ENCODE data around the gene ZNF618.

Gene ZNF618

GRCh38 chr9:114089206-114089840 lies 213.2 kb downstream of the ZNF618 start:
- Histone ChIP-seq H3K4me2 (ENCODE audit: low read depth, low read length, poor library complexity, severe bottlenecking) (no peak overlapping the region), H3F3A (ENCODE audit: low read depth) (no peaks in the 10 kb centered on the region), H3K4me3 (ENCODE audit: low read length, poor library complexity, severe bottlenecking) (no peak overlapping the region), H4K20me1 (ENCODE audit: insufficient read depth, low read length, poor library complexity, severe bottlenecking) (no peaks in the 10 kb centered on the region), H3K9ac (ENCODE audit: low read depth, low read length, poor library complexity, severe bottlenecking) (no peak overlapping the region), H3K79me2 (ENCODE audit: insufficient read depth, low read length) (no peaks in the 10 kb centered on the region), H2AFZ (ENCODE audit: low read length) (no peak overlapping the region), H3K4me1 (ENCODE audit: insufficient read depth, low read length, poor library complexity, severe bottlenecking) (no peaks in the 10 kb centered on the region), H3K27me3 (ENCODE audit: insufficient read depth, low read length, poor library complexity, severe bottlenecking) (no peaks in the 10 kb centered on the region), H3K36me3 (ENCODE audit: insufficient read depth, low read length) (no peaks in the 10 kb centered on the region), H3K9me2 (replicated peaks; ENCODE audit: low read depth, low read length) (no peaks in the 10 kb centered on the region), H3K9me3 (ENCODE audit: insufficient read depth, low read depth, low read length) (no peaks in the 10 kb centered on the region)
- no peak for TF ChIP-seq EZH2phosphoT487 (IDR thresholded peaks at IDR 0.05; ENCODE audit: borderline replicate concordance)
- no peak for TF ChIP-seq CTCF (conservative IDR thresholded peaks at IDR 0.05; ENCODE audit: low read length)

GRCh38 chr9:114090798-114091197 lies 214.7 kb downstream of the ZNF618 start:
- H3F3A ChIP-seq (ENCODE audit: low read depth) = no peaks in the 10 kb centered on the region
- no peaks in the 10 kb centered on the region for H3K4me1 ChIP-seq (ENCODE audit: insufficient read depth, low read length, poor library complexity, severe bottlenecking)
- no peaks in the 10 kb centered on the region for H3K9me2 ChIP-seq (replicated peaks; ENCODE audit: low read depth, low read length)
- TF ChIP-seq CTCF (conservative IDR thresholded peaks at IDR 0.05; ENCODE audit: low read length) = no peak
- TF ChIP-seq EZH2phosphoT487 (IDR thresholded peaks at IDR 0.05; ENCODE audit: borderline replicate concordance) = no peak
- no peak overlapping the region for H3K9ac ChIP-seq (ENCODE audit: low read depth, low read length, poor library complexity, severe bottlenecking)
- no peak overlapping the region for H2AFZ ChIP-seq (ENCODE audit: low read length)
- no peaks in the 10 kb centered on the region for H3K79me2 ChIP-seq (ENCODE audit: insufficient read depth, low read length)
- no peak overlapping the region for H3K4me2 ChIP-seq (ENCODE audit: low read depth, low read length, poor library complexity, severe bottlenecking)
- no peak overlapping the region for H3K4me3 ChIP-seq (ENCODE audit: low read length, poor library complexity, severe bottlenecking)
- no peaks in the 10 kb centered on the region for H3K9me3 ChIP-seq (ENCODE audit: insufficient read depth, low read depth, low read length)
- H3K36me3 ChIP-seq (ENCODE audit: insufficient read depth, low read length) = no peaks in the 10 kb centered on the region
- no peaks in the 10 kb centered on the region for H3K27me3 ChIP-seq (ENCODE audit: insufficient read depth, low read length, poor library complexity, severe bottlenecking)
- no peaks in the 10 kb centered on the region for H4K20me1 ChIP-seq (ENCODE audit: insufficient read depth, low read length, poor library complexity, severe bottlenecking)

GRCh38 chr9:114091711-114092110 lies 215.6 kb downstream of the ZNF618 start:
- Histone ChIP-seq H3K4me3 (ENCODE audit: low read length, poor library complexity, severe bottlenecking) (no peak overlapping the region), H3K9ac (ENCODE audit: low read depth, low read length, poor library complexity, severe bottlenecking) (no peak overlapping the region), H3K4me1 (ENCODE audit: insufficient read depth, low read length, poor library complexity, severe bottlenecking) (no peaks in the 10 kb centered on the region), H3K27me3 (ENCODE audit: insufficient read depth, low read length, poor library complexity, severe bottlenecking) (no peaks in the 10 kb centered on the region), H2AFZ (ENCODE audit: low read length) (no peak overlapping the region), H3K9me2 (replicated peaks; ENCODE audit: low read depth, low read length) (no peaks in the 10 kb centered on the region), H3K36me3 (ENCODE audit: insufficient read depth, low read length) (no peaks in the 10 kb centered on the region), H3K9me3 (ENCODE audit: insufficient read depth, low read depth, low read length) (no peaks in the 10 kb centered on the region), H4K20me1 (ENCODE audit: insufficient read depth, low read length, poor library complexity, severe bottlenecking) (no peaks in the 10 kb centered on the region), H3K4me2 (ENCODE audit: low read depth, low read length, poor library complexity, severe bottlenecking) (no peak overlapping the region), H3F3A (ENCODE audit: low read depth) (no peaks in the 10 kb centered on the region), H3K79me2 (ENCODE audit: insufficient read depth, low read length) (no peaks in the 10 kb centered on the region)
- no peak for TF ChIP-seq CTCF (conservative IDR thresholded peaks at IDR 0.05; ENCODE audit: low read length)
- no peak for TF ChIP-seq EZH2phosphoT487 (IDR thresholded peaks at IDR 0.05; ENCODE audit: borderline replicate concordance)
